Measurements from ENCODE around the gene RGSL1. TPM values are rescaled to one million over a fixed set of nuclear protein-coding genes. Genes with fewer than 3 reads are reported as not detected.

RGSL1 gene
- not detected for total RNA-seq
- not detected for polyA plus RNA-seq
- long read RNA-seq, donor 1, result 0 reads
- long read RNA-seq, donor 2, result 0 reads

- no peaks in the 10 kb centered on the region for H3K9me3 ChIP-seq
- H3K27ac ChIP-seq, result no peak within 1 kb of the TSS
- no peak within 1 kb of the TSS for H3K4me3 ChIP-seq
- peaks cover 0 to 6% (median 2%) of the 10 kb centered on the region in 6 donors for H3K4me1 ChIP-seq
- intact Hi-C loops (cut with DNase I; ENCODE audit: low total_unique reads), result no loop called here
- no peak for TF ChIP-seq POLR2AphosphoS5 (IDR thresholded peaks at IDR 0.05)
- no peak for TF ChIP-seq POLR2A (IDR thresholded peaks at IDR 0.05)
- no peak for TF ChIP-seq CTCF (IDR thresholded peaks at IDR 0.05 in 8 of 11, conservative IDR thresholded peaks at IDR 0.05 in 3 of 11)
- H3K36me3 ChIP-seq, result no peaks in the 10 kb centered on the region
- no peak for DNase-seq
- H3K27me3 ChIP-seq (replicated peaks in 1 of 7), result no peaks in the 10 kb centered on the region
Measured at GRCh38 chr1:182450087-182450486, at the start of gene RGSL1. TSS of gene RGSL1 (plus strand) at chr1:182450146. CDS start at chr1:182450166, 20 bp downstream.

- Histone ChIP-seq H3K27ac (no peak within 1 kb of the TSS), H3K4me3 (no peak within 1 kb of the TSS), H3K27me3 (replicated peaks in 1 of 7) (peaks cover 0 to 11% (median 0%) of the 10 kb centered on the region in 7 donors), H3K36me3 (no peaks in the 10 kb centered on the region), H3K9me3 (peaks cover 0 to 5% (median 0%) of the 10 kb centered on the region in 8 donors), H3K4me1 (peaks cover 0 to 21% (median 12%) of the 10 kb centered on the region in 6 donors)
- 90 to 98% (median 93%) methylated on average over 4 of the region's 4 CpGs for WGBS, 5 donors
- DNase-seq, result no peak
- TF ChIP-seq POLR2AphosphoS5 (IDR thresholded peaks at IDR 0.05), result no peak
- no peak for TF ChIP-seq POLR2A (IDR thresholded peaks at IDR 0.05)
- no peak for TF ChIP-seq CTCF (IDR thresholded peaks at IDR 0.05 in 8 of 11, conservative IDR thresholded peaks at IDR 0.05 in 3 of 11)
- intact Hi-C loops (cut with DNase I; ENCODE audit: low total_unique reads), result no loop called here
Measured at GRCh38 chr1:182400567-182400966, 49.4 kb upstream of the RGSL1 start, which contains the start of gene TEDDM1. TSS of gene TEDDM1 (minus strand) at chr1:182400667. CDS start at chr1:182400485, 182 bp downstream.

GRCh38 chr1:182404781-182405180 lies 45.2 kb upstream of the RGSL1 start:
- DNase-seq, result no peak
- Histone ChIP-seq H3K27me3 (replicated peaks in 1 of 7) (peaks cover 0 to 27% (median 0%) of the 10 kb centered on the region in 7 donors), H3K27ac (no peak overlapping the region), H3K9me3 (peaks cover 0 to 11% (median 0%) of the 10 kb centered on the region in 8 donors), H3K36me3 (no peaks in the 10 kb centered on the region), H3K4me1 (no peaks in the 10 kb centered on the region), H3K4me3 (no peak overlapping the region)
- 63 to 76% (median 65%) methylated on average over 1 of the region's 1 CpG for WGBS, 5 donors
- no peak for TF ChIP-seq CTCF (IDR thresholded peaks at IDR 0.05 in 8 of 11, conservative IDR thresholded peaks at IDR 0.05 in 3 of 11)
- TF ChIP-seq POLR2A (IDR thresholded peaks at IDR 0.05), result no peak
- no peak for TF ChIP-seq POLR2AphosphoS5 (IDR thresholded peaks at IDR 0.05)
- intact Hi-C loops (cut with DNase I; ENCODE audit: low total_unique reads), result no loop called here

GRCh38 chr1:182405578-182405977 lies 44.4 kb upstream of the RGSL1 start:
- DNase-seq, result no peak
- Histone ChIP-seq H3K4me1 (no peaks in the 10 kb centered on the region), H3K27me3 (replicated peaks in 1 of 7) (peaks cover 0 to 27% (median 0%) of the 10 kb centered on the region in 7 donors), H3K27ac (no peak overlapping the region), H3K36me3 (no peaks in the 10 kb centered on the region), H3K4me3 (no peak overlapping the region), H3K9me3 (peaks cover 0 to 11% (median 0%) of the 10 kb centered on the region in 8 donors)
- TF ChIP-seq POLR2A (IDR thresholded peaks at IDR 0.05) (no peak), CTCF (IDR thresholded peaks at IDR 0.05 in 8 of 11, conservative IDR thresholded peaks at IDR 0.05 in 3 of 11) (no peak), POLR2AphosphoS5 (IDR thresholded peaks at IDR 0.05) (no peak)
- intact Hi-C loops (cut with DNase I; ENCODE audit: low total_unique reads), result no loop called here
- 91 to 100% (median 93%) methylated on average over 1 of the region's 1 CpG for WGBS, 5 donors

All from spleen (tissue), 13 donors.